Lung (tissue), 12 donors: ENCODE results near the gene KCNG4. TPM values are rescaled to one million over a fixed set of nuclear protein-coding genes. Genes with fewer than 3 reads are reported as not detected.

Source experiments
- ATAC-seq: fragments of 200-7000 bp; cut with Tn5 transposase; one replicate; pipeline ENCODE4 v1.9.1; 2020; ENCODE audit warnings: moderate number of reproducible peaks; ENCODE audit not compliant: insufficient read depth, low FRiP score
- DNase-seq, 3 donors: peaks; one replicate each; pipeline ENCODE4 v3.0.0-alpha.2; 2013 to 2017
- H3K27ac ChIP-seq, 2 donors: one replicate each; pipeline ENCODE4 v1.5.1; 2013; ENCODE audit warnings: mild to moderate bottlenecking in 2 of 2, moderate library complexity in 2 of 2, control low read depth in 1 of 2, inconsistent platforms in 1 of 2, low read depth in 1 of 2, low read length in 1 of 2
- H3K27me3 ChIP-seq, 3 donors: one replicate each; pipeline ENCODE4 v1.5.1; 2013; ENCODE audit warnings: low read length in 2 of 3; ENCODE audit not compliant: control insufficient read depth in 3 of 3, insufficient read depth in 3 of 3
- H3K36me3 ChIP-seq, 4 donors: one replicate each; pipeline ENCODE4 v1.5.1; 2013; ENCODE audit warnings: low read length in 4 of 4, mild to moderate bottlenecking in 1 of 4, moderate library complexity in 1 of 4; ENCODE audit not compliant: control insufficient read depth in 4 of 4, insufficient read depth in 4 of 4
- H3K4me1 ChIP-seq, 5 donors: one replicate each; pipeline ENCODE4 v1.5.1; 2013; ENCODE audit warnings: low read length in 5 of 5, mild to moderate bottlenecking in 2 of 5, moderate library complexity in 1 of 5; ENCODE audit not compliant: control insufficient read depth in 5 of 5, insufficient read depth in 5 of 5
- H3K4me3 ChIP-seq: one replicate; pipeline ENCODE4 v1.5.1; 2013; ENCODE audit warnings: mild to moderate bottlenecking, control low read depth, moderate library complexity
- H3K9ac ChIP-seq, 2 donors: one replicate each; pipeline ENCODE4 v1.5.1; 2013; ENCODE audit warnings: low read length in 2 of 2, control low read depth in 1 of 2; ENCODE audit not compliant: insufficient read depth in 1 of 2
- H3K9me3 ChIP-seq, 4 donors: one replicate each; pipeline ENCODE4 v1.5.1; 2013; ENCODE audit warnings: low read length in 3 of 4, mild to moderate bottlenecking in 1 of 4, moderate library complexity in 1 of 4; ENCODE audit not compliant: control insufficient read depth in 4 of 4, insufficient read depth in 3 of 4
- WGBS, 2 donors: extraction: QIAGEN DNeasy Blood & Tissue Kit; methylation state at CpG; one replicate each; pipeline ENCODE4 v1.1.7; 2013; 5-methylcytosine and 5-hydroxymethylcytosine counted together
- polyA plus RNA-seq, 2 donors: library from polyadenylated mRNA; stranded (reverse); fragments of 200-250 nt; gene quantifications; one replicate each; pipeline ENCODE4 v1.2.1, GENCODE V29; 2013
- total RNA-seq, 2 donors: library from RNA; depleted of rRNA in 1 of 2; stranded (reverse); fragments of >200 nt in 1 of 2; gene quantifications; one replicate each; pipeline ENCODE4 v1.2.1, GENCODE V29; 2014 to 2021
- TF ChIP-seq, protein P1 (sequence below): IDR thresholded peaks from 2 replicates; pipeline ENCODE4 v1.5.1; 2012; ENCODE audit warnings: mild to moderate bottlenecking; ENCODE audit errors: control extremely low read depth, extremely low read depth
- donor health status: control.
- donor health status: control.
- donor health status: Bipolar disorder and iron deficiency.
- donor health status: healthy.
- donor health status: DM: yes; HTN: yes; CAD: no.

Gene KCNG4
- total and polyA plus RNA-seq, 4 donors: not detected

DNA sequence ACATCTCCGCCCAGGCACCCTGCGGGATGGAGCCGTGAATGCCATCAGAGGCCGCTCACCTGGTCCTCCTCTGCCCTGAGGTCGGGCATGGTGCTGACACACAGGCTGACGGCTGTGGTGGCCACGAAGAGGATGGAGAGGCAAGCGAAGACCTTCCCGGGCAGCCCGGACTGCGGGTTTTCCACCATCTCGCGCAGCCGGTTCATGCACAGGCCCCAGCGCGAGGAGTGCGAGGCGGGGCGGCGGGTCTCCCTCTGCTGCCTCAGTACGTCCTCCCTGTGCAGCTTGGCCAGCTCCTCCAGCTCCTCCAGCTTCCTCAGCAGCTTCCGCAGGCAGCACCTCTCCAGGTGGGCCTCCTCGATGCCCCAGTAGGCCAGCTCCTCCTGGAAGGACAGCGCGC, 3.1 kb downstream of the KCNG4 start:
- 89 to 95% methylated on average over 25 of the region's 25 CpGs for WGBS, 2 donors

DNA sequence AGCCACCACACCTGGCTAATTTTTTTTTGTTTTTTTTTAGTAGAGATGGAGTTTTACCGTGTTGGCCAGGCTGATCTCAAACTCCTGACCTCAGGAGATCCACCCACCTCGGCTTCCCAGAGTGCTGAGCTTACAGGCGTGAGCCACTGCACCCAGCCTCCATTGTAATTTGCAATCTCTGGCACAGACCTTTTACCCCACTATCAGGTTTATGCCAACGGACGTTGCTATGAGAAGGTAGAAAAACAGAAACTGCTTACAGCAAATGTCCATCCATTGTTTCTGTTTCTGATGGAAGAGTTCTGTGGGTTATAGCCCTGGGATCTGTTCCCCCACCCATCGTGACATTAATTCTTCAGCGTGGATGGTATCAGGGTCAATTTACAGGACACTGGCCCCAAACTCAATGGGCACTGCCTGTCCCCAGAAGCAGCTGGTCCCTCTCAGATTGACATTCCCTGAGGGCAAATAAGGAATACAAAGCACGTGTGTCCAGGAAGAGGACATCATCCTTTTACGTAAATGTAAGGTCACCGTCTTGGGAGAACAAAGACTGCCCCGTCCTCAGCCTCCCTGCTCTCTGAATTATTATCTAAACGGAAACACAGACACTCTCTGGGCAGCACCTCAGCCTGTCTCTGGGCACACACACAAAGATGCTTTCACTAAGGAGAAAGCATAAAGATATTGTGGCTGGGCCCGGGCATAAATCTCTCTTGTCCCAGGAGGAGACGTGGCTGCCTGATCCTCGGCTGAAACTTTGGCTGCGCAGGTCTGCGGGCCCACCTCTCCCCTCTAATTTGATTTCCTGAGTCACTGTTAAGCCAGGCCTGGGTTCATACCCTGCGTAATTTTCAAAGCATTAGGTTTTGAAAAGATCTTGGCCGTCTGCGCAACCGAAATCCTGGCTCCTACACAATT, 5.2 kb downstream of the KCNG4 start:
- peaks cover 0 to 17% (median 0%) of the 10 kb centered on the region in 3 donors for H3K27me3 ChIP-seq
- no peaks in the 10 kb centered on the region for H3K4me1 ChIP-seq
- DNase-seq (no peak), ATAC-seq (no peak)
- 68 to 72% methylated on average over 21 of the region's 21 CpGs for WGBS, 2 donors
- H3K27ac ChIP-seq: no peak overlapping the region
- TF ChIP-seq, protein P1, sequence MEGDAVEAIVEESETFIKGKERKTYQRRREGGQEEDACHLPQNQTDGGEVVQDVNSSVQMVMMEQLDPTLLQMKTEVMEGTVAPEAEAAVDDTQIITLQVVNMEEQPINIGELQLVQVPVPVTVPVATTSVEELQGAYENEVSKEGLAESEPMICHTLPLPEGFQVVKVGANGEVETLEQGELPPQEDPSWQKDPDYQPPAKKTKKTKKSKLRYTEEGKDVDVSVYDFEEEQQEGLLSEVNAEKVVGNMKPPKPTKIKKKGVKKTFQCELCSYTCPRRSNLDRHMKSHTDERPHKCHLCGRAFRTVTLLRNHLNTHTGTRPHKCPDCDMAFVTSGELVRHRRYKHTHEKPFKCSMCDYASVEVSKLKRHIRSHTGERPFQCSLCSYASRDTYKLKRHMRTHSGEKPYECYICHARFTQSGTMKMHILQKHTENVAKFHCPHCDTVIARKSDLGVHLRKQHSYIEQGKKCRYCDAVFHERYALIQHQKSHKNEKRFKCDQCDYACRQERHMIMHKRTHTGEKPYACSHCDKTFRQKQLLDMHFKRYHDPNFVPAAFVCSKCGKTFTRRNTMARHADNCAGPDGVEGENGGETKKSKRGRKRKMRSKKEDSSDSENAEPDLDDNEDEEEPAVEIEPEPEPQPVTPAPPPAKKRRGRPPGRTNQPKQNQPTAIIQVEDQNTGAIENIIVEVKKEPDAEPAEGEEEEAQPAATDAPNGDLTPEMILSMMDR: no peak
- no peak overlapping the region for H3K9ac ChIP-seq
- H3K36me3 ChIP-seq: no peaks in the 10 kb centered on the region
- H3K4me3 ChIP-seq: no peak overlapping the region
- no peaks in the 10 kb centered on the region for H3K9me3 ChIP-seq

More for the DNA sequence above, 3.1 kb downstream of the KCNG4 start:
- Histone ChIP-seq H3K27ac (no peak overlapping the region), H3K4me1 (peaks cover 0 to 3% (median 0%) of the 10 kb centered on the region in 5 donors), H3K27me3 (peaks cover 0 to 17% (median 0%) of the 10 kb centered on the region in 3 donors), H3K4me3 (no peak overlapping the region), H3K36me3 (no peaks in the 10 kb centered on the region), H3K9ac (no peak overlapping the region), H3K9me3 (peaks cover 0 to 3% (median 0%) of the 10 kb centered on the region in 4 donors)
- TF ChIP-seq, protein P1: no peak
- ATAC-seq (no peak), DNase-seq (no peak)

DNA sequence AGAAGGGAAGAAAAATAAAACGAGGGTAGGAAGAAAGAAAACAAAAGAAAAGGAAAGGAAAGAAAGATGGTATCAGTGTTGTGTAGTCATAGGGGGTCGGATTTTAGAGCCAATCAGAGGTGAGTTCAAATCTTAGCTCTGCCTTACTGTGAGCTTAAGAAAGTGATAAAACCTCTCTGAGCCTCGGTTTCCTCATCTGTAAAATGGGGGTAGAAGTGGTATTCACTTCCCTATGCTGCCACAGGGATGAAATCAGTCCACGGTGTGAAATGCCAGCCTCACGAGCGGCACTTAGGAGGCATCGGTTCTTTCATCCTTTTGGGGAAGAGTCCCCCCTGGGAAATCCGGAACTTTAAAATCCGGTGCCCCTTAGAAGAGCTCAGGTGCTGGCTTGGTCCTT, 6.1 kb downstream of the KCNG4 start:
- Histone ChIP-seq H3K27me3 (peaks cover 0 to 17% (median 0%) of the 10 kb centered on the region in 3 donors), H3K9ac (no peak overlapping the region), H3K4me1 (no peaks in the 10 kb centered on the region), H3K27ac (no peak overlapping the region), H3K4me3 (no peak overlapping the region), H3K9me3 (no peaks in the 10 kb centered on the region), H3K36me3 (no peaks in the 10 kb centered on the region)
- 84 to 85% methylated on average over 9 of the region's 9 CpGs for WGBS, 2 donors
- TF ChIP-seq, protein P1: no peak
- no peak for DNase-seq
- no peak for ATAC-seq
